Lower lobe of right lung (tissue), 2 donors: Measurements from ENCODE around the gene PEPD. TPM values are rescaled to one million over a fixed set of nuclear protein-coding genes. Genes with fewer than 3 reads are reported as not detected.
A peak's percentile ranks its signal among the peaks of the same experiment; 100 is the strongest.

ENCODE experiments used
- ATAC-seq, 2 donors: fragments of 200-7000 bp; cut with Tn5 transposase; one replicate each; pipeline ENCODE4 v1.9.1; 2020 to 2022; ENCODE audit warnings: mild to moderate bottlenecking in 2 of 2, moderate library complexity in 2 of 2
- DNase-seq: peaks from one replicate; pipeline ENCODE4 v3.0.0-alpha.2; 2020
- H3K27ac ChIP-seq: fragments of 200-600 bp; one replicate; pipeline ENCODE4 v1.8.0; 2022
- H3K27me3 ChIP-seq: fragments of 200-600 bp; one replicate; pipeline ENCODE4 v1.8.0; 2022; ENCODE audit warnings: low read depth
- H3K36me3 ChIP-seq: fragments of 200-600 bp; one replicate; pipeline ENCODE4 v1.8.0; 2022; ENCODE audit warnings: mild to moderate bottlenecking
- H3K4me1 ChIP-seq: fragments of 200-600 bp; one replicate; pipeline ENCODE4 v1.8.0; 2022
- H3K4me3 ChIP-seq: fragments of 200-600 bp; one replicate; pipeline ENCODE4 v1.8.0; 2022; ENCODE audit warnings: mild to moderate bottlenecking
- H3K9me3 ChIP-seq: fragments of 200-600 bp; one replicate; pipeline ENCODE4 v1.8.0; 2022
- intact Hi-C: fragments of 100-400 bp; cut with DNase I; formaldehyde crosslinking; loops from one replicate; pipeline ENCODE4 v1.11.0; 2022
- total RNA-seq: library from RNA; stranded (reverse); fragmentation: NEBNext Ultra II Directional; extraction: Animal tissue kit (Norgen Biotek cat#: 25700); gene quantifications from one replicate; pipeline ENCODE4 v1.2.1, GENCODE V29; 2021
- TF ChIP-seq, protein P1 (sequence below): fragments of 200-600 bp; IDR thresholded peaks from one replicate; pipeline ENCODE4 v1.8.0; 2022; ENCODE audit warnings: antibody characterized with exemption, mild to moderate bottlenecking
- donor health status: DM: no; HTN: yes; CAD: no; lungs with severe emphysema.

PEPD gene
- total RNA-seq, 1 donor from 2014 or later: 94.0 TPM

DNA sequence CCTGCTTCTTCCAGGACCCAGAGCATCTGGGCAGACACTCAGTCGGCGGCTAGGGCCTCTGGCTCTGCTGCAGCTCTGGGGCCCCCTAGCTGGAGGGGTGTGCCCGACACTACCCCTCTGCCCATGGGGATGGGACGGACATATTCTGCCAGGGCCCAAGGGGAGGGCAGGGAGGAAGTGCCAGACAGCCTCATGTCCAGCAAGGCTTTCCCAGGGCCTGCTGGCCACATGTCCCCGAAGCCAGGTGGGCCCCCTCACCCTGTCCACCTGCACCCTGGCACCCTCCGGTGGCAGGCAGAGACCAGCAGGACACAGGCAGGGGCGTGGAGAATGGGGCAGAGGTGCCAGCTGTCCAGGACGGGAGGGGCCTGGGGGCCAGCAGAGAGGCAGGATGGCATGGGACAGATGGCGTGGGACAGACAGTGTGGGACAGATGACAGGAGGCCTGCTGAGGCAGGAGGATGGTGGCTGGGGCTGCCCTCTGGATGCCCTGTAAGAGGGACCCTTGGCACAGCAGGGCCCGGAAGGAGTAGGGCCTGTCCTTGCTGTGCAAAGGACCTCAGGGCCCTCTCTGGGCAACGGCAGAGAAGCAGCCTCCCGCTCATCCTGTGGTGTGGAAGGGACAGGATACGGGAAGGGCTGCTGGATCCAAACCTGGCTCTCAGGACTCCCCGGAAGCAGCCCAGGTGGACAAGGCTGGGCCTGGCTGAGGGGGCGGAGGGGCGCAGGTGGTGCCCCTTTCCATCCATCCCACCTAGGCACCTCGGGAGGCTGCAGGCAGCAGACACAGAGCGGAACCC lies 119.0 kb downstream of the PEPD start:
- DNase-seq: peak; percentile 45
- Histone ChIP-seq H3K4me3 (no peak overlapping the region), H3K4me1 (peaks cover 30% of the 10 kb centered on the region), H3K27me3 (no peaks in the 10 kb centered on the region), H3K36me3 (peaks cover 10% of the 10 kb centered on the region), H3K27ac (peak overlapping the region; percentile 57), H3K9me3 (no peaks in the 10 kb centered on the region)
- ATAC-seq: peak in 1 of 2 donors; percentile 2
- intact Hi-C loops: no loop called here
- TF ChIP-seq, protein P1, sequence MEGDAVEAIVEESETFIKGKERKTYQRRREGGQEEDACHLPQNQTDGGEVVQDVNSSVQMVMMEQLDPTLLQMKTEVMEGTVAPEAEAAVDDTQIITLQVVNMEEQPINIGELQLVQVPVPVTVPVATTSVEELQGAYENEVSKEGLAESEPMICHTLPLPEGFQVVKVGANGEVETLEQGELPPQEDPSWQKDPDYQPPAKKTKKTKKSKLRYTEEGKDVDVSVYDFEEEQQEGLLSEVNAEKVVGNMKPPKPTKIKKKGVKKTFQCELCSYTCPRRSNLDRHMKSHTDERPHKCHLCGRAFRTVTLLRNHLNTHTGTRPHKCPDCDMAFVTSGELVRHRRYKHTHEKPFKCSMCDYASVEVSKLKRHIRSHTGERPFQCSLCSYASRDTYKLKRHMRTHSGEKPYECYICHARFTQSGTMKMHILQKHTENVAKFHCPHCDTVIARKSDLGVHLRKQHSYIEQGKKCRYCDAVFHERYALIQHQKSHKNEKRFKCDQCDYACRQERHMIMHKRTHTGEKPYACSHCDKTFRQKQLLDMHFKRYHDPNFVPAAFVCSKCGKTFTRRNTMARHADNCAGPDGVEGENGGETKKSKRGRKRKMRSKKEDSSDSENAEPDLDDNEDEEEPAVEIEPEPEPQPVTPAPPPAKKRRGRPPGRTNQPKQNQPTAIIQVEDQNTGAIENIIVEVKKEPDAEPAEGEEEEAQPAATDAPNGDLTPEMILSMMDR: peak; percentile 9

DNA sequence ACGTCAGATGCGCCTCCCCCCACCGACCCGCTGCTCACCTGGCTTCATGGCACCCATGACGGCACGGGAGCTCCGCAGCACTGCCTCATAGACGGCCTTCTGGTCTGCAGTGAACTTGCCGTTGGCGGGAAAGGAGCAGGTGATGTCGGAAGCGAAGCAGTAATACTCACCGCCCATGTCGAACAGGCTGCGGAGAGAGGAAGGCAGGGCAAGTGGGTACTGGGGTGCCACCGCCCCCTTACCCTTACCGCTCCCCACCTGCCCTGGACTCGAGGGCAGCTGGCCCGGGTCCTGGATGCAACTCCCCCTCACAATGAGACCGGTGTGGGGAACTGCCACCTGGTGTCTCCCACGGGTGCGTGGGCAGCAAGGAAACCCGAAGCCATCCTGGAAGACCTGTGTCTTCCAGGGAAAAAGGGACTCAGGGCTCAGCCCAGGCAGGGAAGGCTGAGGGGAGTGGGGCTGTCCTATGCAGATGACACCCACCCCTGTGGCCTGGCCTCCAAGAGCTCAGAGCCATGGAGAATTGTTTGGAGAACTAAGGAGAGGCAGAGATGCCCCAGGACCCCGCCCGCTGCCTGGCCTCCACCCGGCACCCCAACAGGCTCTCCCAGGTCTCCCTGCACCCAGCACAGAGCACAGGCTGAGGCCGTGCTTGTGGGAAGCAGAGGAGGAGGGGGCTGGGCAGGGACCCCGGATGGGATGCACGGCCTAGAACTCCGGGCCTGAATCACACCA lies 119.7 kb downstream of the PEPD start:
- TF ChIP-seq, protein P1: no peak
- no peak overlapping the region for H3K27ac ChIP-seq
- H3K9me3 ChIP-seq: no peaks in the 10 kb centered on the region
- intact Hi-C loops: no loop called here
- peaks cover 10% of the 10 kb centered on the region for H3K36me3 ChIP-seq
- no peak overlapping the region for H3K4me3 ChIP-seq
- no peaks in the 10 kb centered on the region for H3K27me3 ChIP-seq
- ATAC-seq: no peak
- peak; percentile 40 for DNase-seq
- peaks cover 30% of the 10 kb centered on the region for H3K4me1 ChIP-seq

DNA sequence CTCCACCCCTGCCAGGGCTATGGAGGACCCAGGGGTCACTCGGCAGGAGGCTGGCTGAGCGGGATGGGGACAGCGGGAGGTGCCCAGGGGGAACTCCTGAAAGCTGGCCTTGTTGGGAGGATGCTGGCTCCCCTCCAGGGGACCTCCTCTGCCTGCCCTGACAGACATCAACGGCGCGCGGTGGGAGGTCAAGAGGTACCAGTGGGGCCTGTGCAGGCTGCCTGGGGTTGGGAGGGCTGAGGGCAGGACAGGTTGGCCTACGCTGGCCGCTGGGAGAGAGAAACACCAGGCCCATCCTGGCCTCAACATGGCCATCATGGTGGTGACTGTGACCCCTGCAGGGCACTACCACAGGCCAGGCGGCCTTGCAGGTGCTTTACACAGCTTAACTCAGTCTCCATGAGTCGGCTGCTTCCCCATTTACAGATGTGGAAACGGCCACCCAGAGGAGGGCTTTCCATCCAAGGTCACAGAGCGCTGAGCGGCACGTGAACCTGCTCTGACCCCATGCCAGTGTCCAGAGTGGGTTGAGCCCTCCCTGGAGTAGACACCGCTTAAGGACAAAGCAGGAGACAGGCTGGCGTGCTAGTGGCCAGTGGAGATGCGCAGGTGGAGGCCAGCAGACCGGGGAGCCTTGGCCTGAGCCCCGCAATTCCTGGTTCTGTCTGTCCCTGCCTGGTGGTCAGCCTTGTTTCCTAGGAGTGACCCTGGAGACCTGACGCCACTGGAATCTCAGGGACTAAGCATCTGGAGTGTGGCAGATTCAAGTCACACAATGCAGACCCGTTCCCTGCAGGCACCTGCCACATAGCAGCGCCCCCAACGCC lies 120.5 kb downstream of the PEPD start:
- Histone ChIP-seq H3K36me3 (peaks cover 10% of the 10 kb centered on the region), H3K9me3 (no peaks in the 10 kb centered on the region), H3K4me3 (no peak overlapping the region), H3K27ac (no peak overlapping the region), H3K27me3 (no peaks in the 10 kb centered on the region), H3K4me1 (peaks cover 25% of the 10 kb centered on the region)
- intact Hi-C loops: no loop called here
- TF ChIP-seq, protein P1: no peak
- ATAC-seq: no peak
- peak; percentile 41 for DNase-seq

DNA sequence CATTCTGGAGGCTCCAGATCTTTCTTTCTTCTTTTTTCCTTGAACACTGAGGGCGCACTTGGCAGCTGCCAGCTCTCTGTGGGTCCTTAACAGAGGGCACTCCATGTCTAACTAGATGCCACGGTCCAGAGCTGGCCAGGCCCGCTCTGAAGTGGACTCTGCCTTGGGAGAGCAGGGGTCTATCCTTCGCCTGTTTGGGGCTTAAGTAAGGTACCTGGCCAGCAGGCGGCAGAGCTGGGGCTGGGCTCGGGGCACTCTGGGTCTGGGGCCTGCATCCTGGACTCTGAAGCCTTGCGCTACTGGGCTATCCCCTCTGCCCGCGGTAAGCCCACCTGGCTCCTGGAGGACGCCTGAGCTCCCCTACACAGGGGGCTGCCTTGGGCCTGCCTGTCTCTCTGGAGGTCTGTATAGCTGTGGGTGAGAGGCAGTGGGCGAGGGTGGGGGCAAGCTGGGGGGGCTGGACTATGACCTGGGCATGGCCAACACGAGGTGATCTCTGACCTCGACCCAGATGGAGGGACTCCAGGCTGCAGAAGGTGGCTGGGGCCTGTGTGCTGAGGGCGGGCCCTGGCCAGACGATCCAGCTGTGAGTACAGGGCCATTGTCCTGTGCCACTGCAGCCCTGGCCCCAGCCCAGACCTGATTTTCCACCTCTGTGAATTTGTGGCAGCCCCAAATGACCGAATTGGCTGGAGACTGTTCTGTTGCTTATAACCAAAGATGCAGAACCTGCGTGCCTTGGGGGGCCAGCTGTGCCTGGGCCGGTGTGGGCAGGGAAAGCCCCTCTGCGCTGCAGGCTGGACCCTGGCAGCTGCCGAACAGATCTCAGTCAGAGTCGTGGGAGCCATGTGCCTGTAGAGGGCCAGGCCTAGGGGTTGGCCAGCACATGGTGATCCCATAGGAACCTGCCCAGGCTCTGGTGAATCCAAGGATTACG lies 121.6 kb downstream of the PEPD start:
- Histone ChIP-seq H3K4me3 (no peak overlapping the region), H3K4me1 (peaks cover 24% of the 10 kb centered on the region), H3K27me3 (no peaks in the 10 kb centered on the region), H3K27ac (no peak overlapping the region), H3K36me3 (peaks cover 6% of the 10 kb centered on the region), H3K9me3 (no peaks in the 10 kb centered on the region)
- DNase-seq (peak; percentile 45), ATAC-seq (no peak)
- intact Hi-C loops: no loop called here
- TF ChIP-seq, protein P1: no peak
